ENCODE results near the gene TUT4.

The TUT4 gene

DNA sequence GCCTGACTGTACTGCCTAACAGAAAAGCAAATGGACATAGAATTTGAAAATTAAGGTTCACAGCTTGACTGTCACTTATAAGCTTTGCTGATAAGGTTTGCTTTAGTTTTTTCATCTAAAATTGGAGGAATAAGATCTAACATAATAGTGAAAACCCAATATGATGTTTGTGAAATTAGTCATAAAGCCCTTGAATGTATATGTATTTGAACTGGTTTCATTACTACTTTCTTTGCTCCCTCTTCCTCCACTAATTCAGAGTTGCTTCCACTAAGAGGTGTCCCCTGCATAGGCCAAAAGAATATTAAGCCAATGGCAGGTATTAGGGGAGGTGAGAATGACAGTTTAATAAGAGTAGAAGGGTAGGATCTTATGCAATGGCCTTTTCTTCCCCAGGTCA, 137.9 kb downstream of the TUT4 start:
- TF ChIP-seq CEBPB (IDR thresholded peaks at IDR 0.05) (no peak), RAD21 (IDR thresholded peaks at IDR 0.05; ENCODE audit: low read depth) (no peak), EGR1 (IDR thresholded peaks at IDR 0.05) (no peak), EP300 (IDR thresholded peaks at IDR 0.05; ENCODE audit: borderline replicate concordance) (no peak), MAX (IDR thresholded peaks at IDR 0.05) (no peak), ZBTB7A (IDR thresholded peaks at IDR 0.05; ENCODE audit: low read depth) (no peak)
- TF ChIP-seq, protein P1, sequence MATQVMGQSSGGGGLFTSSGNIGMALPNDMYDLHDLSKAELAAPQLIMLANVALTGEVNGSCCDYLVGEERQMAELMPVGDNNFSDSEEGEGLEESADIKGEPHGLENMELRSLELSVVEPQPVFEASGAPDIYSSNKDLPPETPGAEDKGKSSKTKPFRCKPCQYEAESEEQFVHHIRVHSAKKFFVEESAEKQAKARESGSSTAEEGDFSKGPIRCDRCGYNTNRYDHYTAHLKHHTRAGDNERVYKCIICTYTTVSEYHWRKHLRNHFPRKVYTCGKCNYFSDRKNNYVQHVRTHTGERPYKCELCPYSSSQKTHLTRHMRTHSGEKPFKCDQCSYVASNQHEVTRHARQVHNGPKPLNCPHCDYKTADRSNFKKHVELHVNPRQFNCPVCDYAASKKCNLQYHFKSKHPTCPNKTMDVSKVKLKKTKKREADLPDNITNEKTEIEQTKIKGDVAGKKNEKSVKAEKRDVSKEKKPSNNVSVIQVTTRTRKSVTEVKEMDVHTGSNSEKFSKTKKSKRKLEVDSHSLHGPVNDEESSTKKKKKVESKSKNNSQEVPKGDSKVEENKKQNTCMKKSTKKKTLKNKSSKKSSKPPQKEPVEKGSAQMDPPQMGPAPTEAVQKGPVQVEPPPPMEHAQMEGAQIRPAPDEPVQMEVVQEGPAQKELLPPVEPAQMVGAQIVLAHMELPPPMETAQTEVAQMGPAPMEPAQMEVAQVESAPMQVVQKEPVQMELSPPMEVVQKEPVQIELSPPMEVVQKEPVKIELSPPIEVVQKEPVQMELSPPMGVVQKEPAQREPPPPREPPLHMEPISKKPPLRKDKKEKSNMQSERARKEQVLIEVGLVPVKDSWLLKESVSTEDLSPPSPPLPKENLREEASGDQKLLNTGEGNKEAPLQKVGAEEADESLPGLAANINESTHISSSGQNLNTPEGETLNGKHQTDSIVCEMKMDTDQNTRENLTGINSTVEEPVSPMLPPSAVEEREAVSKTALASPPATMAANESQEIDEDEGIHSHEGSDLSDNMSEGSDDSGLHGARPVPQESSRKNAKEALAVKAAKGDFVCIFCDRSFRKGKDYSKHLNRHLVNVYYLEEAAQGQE (IDR thresholded peaks at IDR 0.05; ENCODE audit: low read depth), result no peak

DNA sequence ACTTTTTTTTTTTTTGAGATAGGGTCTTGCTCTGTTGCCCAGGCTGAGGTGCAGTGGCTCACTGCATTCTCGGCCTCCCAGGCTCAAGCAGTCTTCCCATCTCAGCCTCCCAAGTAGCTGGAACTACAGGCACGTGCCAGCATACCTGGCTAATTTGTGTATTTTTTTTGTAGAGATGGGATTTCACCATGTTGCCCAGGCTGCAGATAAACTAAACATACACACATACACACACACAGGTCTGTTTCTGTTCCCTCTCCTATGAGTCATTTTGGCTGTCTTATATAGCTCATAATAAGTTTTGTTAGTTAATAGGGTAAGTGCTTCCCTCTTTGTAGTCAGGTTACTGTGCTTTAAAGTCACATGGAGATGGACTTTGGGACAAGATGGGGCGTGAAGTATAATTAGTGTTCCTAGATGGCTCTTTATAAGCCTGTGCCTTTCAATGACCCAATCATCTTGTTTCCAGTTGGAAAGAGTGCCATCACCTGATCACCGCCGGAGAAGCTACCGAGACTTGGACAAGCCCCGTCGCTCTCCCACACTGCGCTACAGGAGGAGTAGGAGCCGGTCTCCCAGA, 139.4 kb downstream of the TUT4 start:
- TF ChIP-seq RAD21 (IDR thresholded peaks at IDR 0.05; ENCODE audit: low read depth) (no peak), ZBTB7A (IDR thresholded peaks at IDR 0.05; ENCODE audit: low read depth) (no peak), FOXM1 (IDR thresholded peaks at IDR 0.05; ENCODE audit: borderline replicate concordance, low read depth) (no peak), EGR1 (IDR thresholded peaks at IDR 0.05) (no peak), TAF1 (IDR thresholded peaks at IDR 0.05; ENCODE audit: low read depth) (no peak), CEBPB (IDR thresholded peaks at IDR 0.05) (no peak), MAX (IDR thresholded peaks at IDR 0.05) (no peak), YY1 (IDR thresholded peaks at IDR 0.05; ENCODE audit: low read depth) (no peak), TEAD4 (IDR thresholded peaks at IDR 0.05) (no peak), USF1 (IDR thresholded peaks at IDR 0.05) (no peak), TCF12 (IDR thresholded peaks at IDR 0.05; ENCODE audit: low read depth) (no peak), EP300 (IDR thresholded peaks at IDR 0.05; ENCODE audit: borderline replicate concordance) (no peak), CREB1 (IDR thresholded peaks at IDR 0.05; ENCODE audit: low read depth) (no peak), NFIC (IDR thresholded peaks at IDR 0.05) (no peak)
- TF ChIP-seq, protein P1 (IDR thresholded peaks at IDR 0.05; ENCODE audit: low read depth), result no peak

- TF ChIP-seq EGR1 (IDR thresholded peaks at IDR 0.05) (no peak), ZBTB7A (IDR thresholded peaks at IDR 0.05; ENCODE audit: low read depth) (no peak), FOXM1 (IDR thresholded peaks at IDR 0.05; ENCODE audit: borderline replicate concordance, low read depth) (no peak), CREB1 (IDR thresholded peaks at IDR 0.05; ENCODE audit: low read depth) (no peak), TEAD4 (IDR thresholded peaks at IDR 0.05) (no peak), TCF12 (IDR thresholded peaks at IDR 0.05; ENCODE audit: low read depth) (no peak), RAD21 (IDR thresholded peaks at IDR 0.05; ENCODE audit: low read depth) (no peak)
Observed at GRCh38 chr1:52404975-52405338, 147.9 kb downstream of the TUT4 start.

DNA sequence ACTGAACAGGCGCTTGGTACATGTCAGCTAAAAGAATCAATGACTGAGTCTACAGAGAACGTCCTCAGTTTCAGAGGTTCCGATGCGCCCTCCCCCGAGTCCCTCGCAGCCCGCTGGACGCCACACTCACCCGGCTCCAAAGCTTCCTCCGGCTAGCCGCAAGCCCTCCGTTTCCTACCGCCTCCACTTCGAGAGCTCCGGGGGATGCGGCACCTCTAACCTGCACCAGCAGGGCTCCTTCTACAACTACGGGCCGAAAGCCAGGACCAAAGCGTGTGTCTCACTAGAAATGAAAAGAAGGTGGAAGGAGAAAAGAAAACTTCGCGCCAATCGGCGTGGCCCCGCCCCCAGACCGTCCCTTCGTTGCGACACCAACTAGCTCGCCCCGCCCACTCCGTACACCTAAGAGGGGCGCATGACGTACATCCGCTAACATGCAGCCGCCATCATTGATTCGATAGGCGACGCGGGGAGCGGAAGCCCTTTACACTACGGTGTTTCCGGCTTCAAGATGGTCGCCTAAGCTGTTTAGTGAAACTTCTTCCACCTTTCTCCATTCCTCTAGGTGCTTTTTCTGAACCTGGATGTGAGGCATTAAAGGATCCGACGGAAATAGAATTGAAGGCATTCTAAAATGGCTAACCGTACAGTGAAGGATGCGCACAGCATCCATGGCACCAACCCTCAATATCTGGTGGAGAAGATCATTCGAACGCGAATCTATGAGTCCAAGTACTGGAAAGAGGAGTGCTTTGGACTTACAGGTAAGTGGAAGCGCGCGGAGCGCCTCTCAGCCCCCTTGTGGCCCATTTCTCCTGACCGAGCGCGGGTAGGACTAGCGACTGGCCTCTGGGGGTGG, 148.5 kb downstream of the TUT4 start, which contains the start of the genes ORC1 and PRPF38A:
Gene ORC1, minus strand, starts transcription at position 308 of the 859 bp plus-strand sequence. CDS start 2,200 bp downstream, outside the sequence.
Gene PRPF38A, plus strand, starts transcription at position 487 of the 859 bp plus-strand sequence. Its CDS starts 148 bp downstream, at position 635.
- TF ChIP-seq USF1 (IDR thresholded peaks at IDR 0.05), result no peak
- TF ChIP-seq TCF12 (IDR thresholded peaks at IDR 0.05; ENCODE audit: low read depth), result no peak
- peak; percentile 76; the same call in 1 of the 2 replicates for TF ChIP-seq TAF1 (IDR thresholded peaks at IDR 0.05; ENCODE audit: low read depth)
- TF ChIP-seq YY1 (IDR thresholded peaks at IDR 0.05; ENCODE audit: low read depth), result peak; percentile 95
- TF ChIP-seq RAD21 (IDR thresholded peaks at IDR 0.05; ENCODE audit: low read depth), result no peak
- TF ChIP-seq, protein P1 (IDR thresholded peaks at IDR 0.05; ENCODE audit: low read depth), result no peak
- TF ChIP-seq NFIC (IDR thresholded peaks at IDR 0.05), result peak; percentile 36; the same call in 1 of the 2 replicates
- no peak for TF ChIP-seq EP300 (IDR thresholded peaks at IDR 0.05; ENCODE audit: borderline replicate concordance)
- no peak for TF ChIP-seq ZBTB7A (IDR thresholded peaks at IDR 0.05; ENCODE audit: low read depth)
- TF ChIP-seq CREB1 (IDR thresholded peaks at IDR 0.05; ENCODE audit: low read depth), result peak; percentile 90
- TF ChIP-seq MAX (IDR thresholded peaks at IDR 0.05), result peak; percentile 69
- peak; percentile 98 for TF ChIP-seq CEBPB (IDR thresholded peaks at IDR 0.05)
- peak; percentile 27; the same call in 1 of the 2 replicates for TF ChIP-seq EGR1 (IDR thresholded peaks at IDR 0.05)
- no peak; the same call in 1 of the 2 replicates for TF ChIP-seq TEAD4 (IDR thresholded peaks at IDR 0.05)
- no peak for TF ChIP-seq FOXM1 (IDR thresholded peaks at IDR 0.05; ENCODE audit: borderline replicate concordance, low read depth)
